HepG2 (cell line): ENCODE data around the gene HNRNPA1. TPM values are rescaled to one million over a fixed set of nuclear protein-coding genes. Genes with fewer than 3 reads are reported as not detected.
A peak's percentile ranks its signal among the peaks of the same experiment; 100 is the strongest.

Experiments used
- HMGA1 ChIP-seq: sonication (generic); formaldehyde crosslinking; conservative IDR thresholded peaks from 2 replicates; pipeline ENCODE4 v1.4.0; 2020; ENCODE audit warnings: missing genetic modification reagents
- KDM5B ChIP-seq: sonication (generic); formaldehyde crosslinking; IDR thresholded peaks from 2 replicates; pipeline ENCODE4 v1.4.0; 2020; ENCODE audit warnings: missing genetic modification reagents, mild to moderate bottlenecking, borderline replicate concordance
- RFXAP ChIP-seq: sonication (generic); formaldehyde crosslinking; IDR thresholded peaks from 2 replicates; pipeline ENCODE4 v1.4.0; 2020; ENCODE audit warnings: missing genetic modification reagents, borderline replicate concordance
- ZBTB7B ChIP-seq: sonication (generic); formaldehyde crosslinking; IDR thresholded peaks from 2 replicates; pipeline ENCODE4 v1.4.0; 2020; ENCODE audit warnings: missing genetic modification reagents
- ZFYVE20 ChIP-seq: sonication (generic); formaldehyde crosslinking; IDR thresholded peaks from 2 replicates; pipeline ENCODE4 v1.8.0; 2023; ENCODE audit warnings: low read depth, mild to moderate bottlenecking, moderate library complexity, missing genetic modification reagents, borderline replicate concordance
- ZNF10 ChIP-seq: sonication (generic); formaldehyde crosslinking; IDR thresholded peaks from 2 replicates; pipeline ENCODE4 v1.4.0; 2020; ENCODE audit warnings: mild to moderate bottlenecking, low read depth, missing genetic modification reagents, borderline replicate concordance
- ZNF260 ChIP-seq: sonication (generic); formaldehyde crosslinking; IDR thresholded peaks from 2 replicates; pipeline ENCODE4 v1.4.0; 2020; ENCODE audit warnings: missing genetic modification reagents, low read depth, mild to moderate bottlenecking, borderline replicate concordance
- ZNF383 ChIP-seq: sonication (generic); formaldehyde crosslinking; IDR thresholded peaks from 2 replicates; pipeline ENCODE4 v1.4.0; 2020; ENCODE audit warnings: missing genetic modification reagents, mild to moderate bottlenecking, borderline replicate concordance
- ZNF44 ChIP-seq: sonication (generic); formaldehyde crosslinking; IDR thresholded peaks from 2 replicates; pipeline ENCODE4 v1.5.1; 2020; ENCODE audit warnings: mild to moderate bottlenecking, missing genetic modification reagents
- polyA plus RNA-seq, 8 experiments: library from polyadenylated mRNA; depleted of rRNA in 3 of 8; stranded (reverse) in 7 of 8; unstranded in 1 of 8; fragments of >200 nt; fragmentation: Illumina TruSeq in 4 of 8; extraction: Trizol in 4 of 8; gene quantifications; 2 replicates each; pipeline versions ENCODE4 v1.2.1 to v1.2.3, GENCODE V29; 2011 to 2016; ENCODE audit warnings: low read depth in 4 of 8, missing spikeins in 1 of 8, mixed read lengths in 1 of 8; ENCODE audit not compliant: insufficient read depth in 1 of 8
- total RNA-seq, 5 experiments: library from RNA; depleted of rRNA; stranded (reverse); fragments of >200 nt; fragmentation: Illumina TruSeq; extraction: Trizol; gene quantifications; 2 replicates each; pipeline ENCODE4 v1.2.3, GENCODE V29; 2016; ENCODE audit warnings: low read depth in 1 of 5
- TF ChIP-seq, protein P1 (sequence below): sonication (generic); formaldehyde crosslinking; IDR thresholded peaks from 2 replicates; pipeline ENCODE4 v1.4.0; 2020; ENCODE audit warnings: missing genetic modification reagents, mild to moderate bottlenecking, borderline replicate concordance
- TF ChIP-seq, protein P2 (sequence below): sonication (generic); formaldehyde crosslinking; IDR thresholded peaks from 2 replicates; pipeline ENCODE4 v1.5.0; 2020; ENCODE audit warnings: mild to moderate bottlenecking, missing genetic modification reagents
- TF ChIP-seq, protein P3 (sequence below): IDR thresholded peaks from 2 replicates; pipeline ENCODE4 v1.6.1; 2016; ENCODE audit warnings: missing biosample characterization, missing genetic modification reagents, low read depth

The HNRNPA1 gene
- total and polyA plus RNA-seq, 2 of the 13 experiments (the other 11 are each of a cell fraction or from before 2014, with no cell fraction given): 535 to 1,820 TPM

DNA sequence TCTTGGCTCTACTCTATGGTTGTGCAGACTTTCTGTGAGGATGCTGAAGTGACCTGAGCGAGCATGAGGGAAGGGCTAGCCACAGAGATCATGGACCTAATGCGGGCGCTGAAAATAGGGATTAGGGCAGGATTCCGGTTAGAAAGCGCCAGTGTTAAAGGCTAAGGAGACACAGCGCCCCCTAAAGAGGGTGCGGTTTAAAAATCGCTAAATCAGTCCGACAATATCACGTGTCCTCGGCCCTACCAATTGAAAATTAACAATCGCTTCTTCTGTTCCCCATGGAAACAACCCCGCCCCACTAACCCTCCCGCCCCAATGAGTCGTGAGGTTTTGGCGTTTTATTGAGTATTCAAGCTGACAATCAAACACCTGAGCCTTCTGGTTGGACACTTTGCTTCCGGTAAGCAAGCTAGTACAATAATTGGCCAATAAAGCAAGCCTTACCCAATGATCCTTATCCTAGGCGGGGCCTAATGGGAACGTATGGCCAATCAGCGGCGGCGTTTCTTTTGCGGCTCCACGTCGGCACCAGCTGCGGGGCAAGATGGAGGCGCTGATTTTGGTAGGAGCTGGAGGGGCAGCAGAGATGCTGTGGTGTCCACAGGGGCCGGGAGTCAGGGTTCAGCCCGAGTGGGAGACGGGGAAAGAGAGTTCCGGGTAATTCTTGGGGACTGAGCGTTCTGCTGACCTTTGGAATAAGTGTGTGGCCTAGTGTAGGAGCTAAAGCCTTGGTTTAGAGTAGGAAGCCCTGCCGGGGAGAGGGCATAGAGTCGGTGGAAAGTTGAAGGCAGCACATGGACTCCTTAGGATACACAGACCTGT is 44.3 kb downstream of the HNRNPA1 start, which contains the start of gene COPZ1 (continued):
- TF ChIP-seq, protein P1, sequence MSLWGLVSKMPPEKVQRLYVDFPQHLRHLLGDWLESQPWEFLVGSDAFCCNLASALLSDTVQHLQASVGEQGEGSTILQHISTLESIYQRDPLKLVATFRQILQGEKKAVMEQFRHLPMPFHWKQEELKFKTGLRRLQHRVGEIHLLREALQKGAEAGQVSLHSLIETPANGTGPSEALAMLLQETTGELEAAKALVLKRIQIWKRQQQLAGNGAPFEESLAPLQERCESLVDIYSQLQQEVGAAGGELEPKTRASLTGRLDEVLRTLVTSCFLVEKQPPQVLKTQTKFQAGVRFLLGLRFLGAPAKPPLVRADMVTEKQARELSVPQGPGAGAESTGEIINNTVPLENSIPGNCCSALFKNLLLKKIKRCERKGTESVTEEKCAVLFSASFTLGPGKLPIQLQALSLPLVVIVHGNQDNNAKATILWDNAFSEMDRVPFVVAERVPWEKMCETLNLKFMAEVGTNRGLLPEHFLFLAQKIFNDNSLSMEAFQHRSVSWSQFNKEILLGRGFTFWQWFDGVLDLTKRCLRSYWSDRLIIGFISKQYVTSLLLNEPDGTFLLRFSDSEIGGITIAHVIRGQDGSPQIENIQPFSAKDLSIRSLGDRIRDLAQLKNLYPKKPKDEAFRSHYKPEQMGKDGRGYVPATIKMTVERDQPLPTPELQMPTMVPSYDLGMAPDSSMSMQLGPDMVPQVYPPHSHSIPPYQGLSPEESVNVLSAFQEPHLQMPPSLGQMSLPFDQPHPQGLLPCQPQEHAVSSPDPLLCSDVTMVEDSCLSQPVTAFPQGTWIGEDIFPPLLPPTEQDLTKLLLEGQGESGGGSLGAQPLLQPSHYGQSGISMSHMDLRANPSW (CRISPR knock-in tag): no peak
- no peak for TF ChIP-seq ZNF383 (CRISPR knock-in tag)
- TF ChIP-seq RFXAP: peak; percentile 99
- 0 out of 2 replicates have a peak, but pooled peaks have one; percentile 46 for TF ChIP-seq KDM5B (CRISPR knock-in tag)
- no peak for TF ChIP-seq HMGA1
- TF ChIP-seq ZFYVE20 (CRISPR knock-in tag): no peak
- TF ChIP-seq ZBTB7B: no peak
- no peak for TF ChIP-seq ZNF10 (CRISPR knock-in tag)
- no peak for TF ChIP-seq ZNF260 (CRISPR knock-in tag)
- no peak for TF ChIP-seq ZNF44
- TF ChIP-seq, protein P2, sequence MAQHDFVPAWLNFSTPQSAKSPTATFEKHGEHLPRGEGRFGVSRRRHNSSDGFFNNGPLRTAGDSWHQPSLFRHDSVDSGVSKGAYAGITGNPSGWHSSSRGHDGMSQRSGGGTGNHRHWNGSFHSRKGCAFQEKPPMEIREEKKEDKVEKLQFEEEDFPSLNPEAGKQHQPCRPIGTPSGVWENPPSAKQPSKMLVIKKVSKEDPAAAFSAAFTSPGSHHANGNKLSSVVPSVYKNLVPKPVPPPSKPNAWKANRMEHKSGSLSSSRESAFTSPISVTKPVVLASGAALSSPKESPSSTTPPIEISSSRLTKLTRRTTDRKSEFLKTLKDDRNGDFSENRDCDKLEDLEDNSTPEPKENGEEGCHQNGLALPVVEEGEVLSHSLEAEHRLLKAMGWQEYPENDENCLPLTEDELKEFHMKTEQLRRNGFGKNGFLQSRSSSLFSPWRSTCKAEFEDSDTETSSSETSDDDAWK (CRISPR knock-in tag): no peak
- TF ChIP-seq, protein P3, sequence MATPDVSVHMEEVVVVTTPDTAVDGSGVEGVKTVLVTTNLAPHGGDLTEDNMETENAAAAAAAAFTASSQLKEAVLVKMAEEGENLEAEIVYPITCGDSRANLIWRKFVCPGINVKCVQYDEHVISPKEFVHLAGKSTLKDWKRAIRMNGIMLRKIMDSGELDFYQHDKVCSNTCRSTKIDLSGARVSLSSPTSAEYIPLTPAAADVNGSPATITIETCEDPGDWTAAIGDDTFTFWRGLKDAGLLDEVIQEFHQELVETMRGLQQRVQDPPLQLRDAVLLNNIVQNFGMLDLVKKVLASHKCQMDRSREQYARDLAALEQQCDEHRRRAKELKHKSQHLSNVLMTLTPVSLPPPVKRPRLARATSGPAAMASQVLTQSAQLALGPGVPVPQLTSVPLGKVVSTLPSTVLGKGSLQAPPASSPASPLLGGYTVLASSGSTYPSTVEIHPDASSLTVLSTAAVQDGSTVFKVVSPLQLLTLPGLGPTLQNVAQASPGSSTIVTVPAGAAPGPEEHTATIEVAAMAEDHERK (CRISPR knock-in tag): peak; percentile 56; the same call in 1 of the 2 replicates
